GDM1 (cell line): ENCODE measurements around the gene IGF1.
"Not testable (repeated sequence)": the region's sequence is repeated elsewhere in the genome, so short reads cannot be mapped to it uniquely, and the experiment has no call there.

ENCODE experiments used
- DNase-seq: peaks from one replicate; lab custom pipeline; 2025; lab: John Stamatoyannopoulos, UW

IGF1 gene

GRCh38 chr12:102461501-102461900, 18.9 kb downstream of the IGF1 start:
- DNase-seq = no peak

- DNase-seq = no peak
Observed at GRCh38 chr12:102459314-102459713, 21.0 kb downstream of the IGF1 start.

GRCh38 chr12:102454808-102455760, 25.3 kb downstream of the IGF1 start:
- no peak for DNase-seq

- DNase-seq = no peak
Observed at GRCh38 chr12:102454330-102454729, 26.0 kb downstream of the IGF1 start.

GRCh38 chr12:102452605-102453004, 27.8 kb downstream of the IGF1 start:
- no peak for DNase-seq

- DNase-seq = not testable (repeated sequence)
Observed at GRCh38 chr12:102449018-102449417, 31.3 kb downstream of the IGF1 start.

- DNase-seq = not testable (repeated sequence)
Observed at GRCh38 chr12:102447426-102447825, 32.9 kb downstream of the IGF1 start.

- DNase-seq = no peak
Observed at GRCh38 chr12:102444707-102445106, 35.7 kb downstream of the IGF1 start.

GRCh38 chr12:102444093-102444492, 36.3 kb downstream of the IGF1 start:
- DNase-seq = no peak

GRCh38 chr12:102441077-102441596, 39.2 kb downstream of the IGF1 start:
- DNase-seq = no peak

GRCh38 chr12:102439426-102440405, 40.6 kb downstream of the IGF1 start:
- no peak for DNase-seq

- DNase-seq = no peak
Observed at GRCh38 chr12:102438827-102439210, 41.5 kb downstream of the IGF1 start.

GRCh38 chr12:102438047-102438826, 42.1 kb downstream of the IGF1 start:
- DNase-seq = no peak

GRCh38 chr12:102437511-102437910, 42.9 kb downstream of the IGF1 start:
- no peak for DNase-seq

- no peak for DNase-seq
Observed at GRCh38 chr12:102436867-102437266, 43.5 kb downstream of the IGF1 start.

GRCh38 chr12:102435827-102436436, 44.4 kb downstream of the IGF1 start:
- no peak for DNase-seq

GRCh38 chr12:102433304-102433703, 47.1 kb downstream of the IGF1 start:
- no peak for DNase-seq

GRCh38 chr12:102430661-102431060, 49.7 kb downstream of the IGF1 start:
- DNase-seq = no peak

GRCh38 chr12:102429211-102430154, 50.9 kb downstream of the IGF1 start:
- no peak for DNase-seq

- DNase-seq = no peak
Observed at GRCh38 chr12:102427543-102427941, 52.8 kb downstream of the IGF1 start.
